ENCODE results near the gene FRYL. TPM values are rescaled to one million over a fixed set of nuclear protein-coding genes. Genes with fewer than 3 reads are reported as not detected.

Gene FRYL
- total RNA-seq, 1 donor: 44.0 TPM

GRCh38 chr4:48673537-48673936 is 106.5 kb downstream of the FRYL start:
- TF ChIP-seq CTCF (IDR thresholded peaks at IDR 0.05; ENCODE audit: insufficient read depth, low read depth, low read length): no peak
- no peak overlapping the region for H3K4me3 ChIP-seq (ENCODE audit: low read depth, low read length)
- DNase-seq (ENCODE audit: low read depth): no peak

- no peak for DNase-seq (ENCODE audit: low read depth)
- H3K4me3 ChIP-seq (ENCODE audit: low read depth, low read length): no peak overlapping the region
- no peak for TF ChIP-seq CTCF (IDR thresholded peaks at IDR 0.05; ENCODE audit: insufficient read depth, low read depth, low read length)
Observed at GRCh38 chr4:48670587-48670986, 109.5 kb downstream of the FRYL start.

GRCh38 chr4:48669086-48669485 is 111.0 kb downstream of the FRYL start:
- TF ChIP-seq CTCF (IDR thresholded peaks at IDR 0.05; ENCODE audit: insufficient read depth, low read depth, low read length): no peak
- DNase-seq (ENCODE audit: low read depth): no peak
- H3K4me3 ChIP-seq (ENCODE audit: low read depth, low read length): no peak overlapping the region

GRCh38 chr4:48668254-48669017 is 111.6 kb downstream of the FRYL start:
- TF ChIP-seq CTCF (IDR thresholded peaks at IDR 0.05; ENCODE audit: insufficient read depth, low read depth, low read length): no peak
- DNase-seq (ENCODE audit: low read depth): no peak
- no peak overlapping the region for H3K4me3 ChIP-seq (ENCODE audit: low read depth, low read length)

GRCh38 chr4:48667148-48667547 is 112.9 kb downstream of the FRYL start:
- TF ChIP-seq CTCF (IDR thresholded peaks at IDR 0.05; ENCODE audit: insufficient read depth, low read depth, low read length): no peak
- no peak for DNase-seq (ENCODE audit: low read depth)
- H3K4me3 ChIP-seq (ENCODE audit: low read depth, low read length): no peak overlapping the region

- no peak for DNase-seq (ENCODE audit: low read depth)
- no peak overlapping the region for H3K4me3 ChIP-seq (ENCODE audit: low read depth, low read length)
- no peak for TF ChIP-seq CTCF (IDR thresholded peaks at IDR 0.05; ENCODE audit: insufficient read depth, low read depth, low read length)
Observed at GRCh38 chr4:48665555-48666186, 114.4 kb downstream of the FRYL start.
